OCI-LY3 (cell line): ENCODE results near the gene LNPEP.
A peak's percentile ranks its signal among the peaks of the same experiment; 100 is the strongest.

Experiments used
- H2AFZ ChIP-seq: fragments of 200-600, 300-600 bp; shearing (Covaris generic); 2 replicates; pipeline ENCODE4 v1.6.0; 2014; ENCODE audit warnings: antibody characterized with exemption, low read depth, low read length
- H3K27ac ChIP-seq: fragments of 200-600, 300-600 bp; sonication (generic); 2 replicates; pipeline ENCODE4 v1.5.1; 2014; ENCODE audit warnings: mild to moderate bottlenecking, low read length, moderate library complexity, mixed read lengths
- H3K27me3 ChIP-seq: fragments of 200-600, 300-600 bp; sonication (generic); 2 replicates; pipeline ENCODE4 v1.6.1; 2014; ENCODE audit warnings: low read depth, low read length, mixed read lengths
- H3K36me3 ChIP-seq: fragments of 200-600, 300-600 bp; sonication (generic); replicated peaks from 2 replicates; pipeline ENCODE3; 2014; ENCODE audit warnings: low read depth, low read length, mixed read lengths
- H3K4me1 ChIP-seq: fragments of 300-600, 200-600 bp; sonication (generic); 2 replicates; pipeline ENCODE4 v1.6.1; 2014; ENCODE audit warnings: low read length, mixed read lengths
- H3K4me2 ChIP-seq: fragments of 200-600, 300-600 bp; sonication (generic); 2 replicates; pipeline ENCODE4 v1.6.1; 2014; ENCODE audit warnings: low read length, mixed read lengths
- H3K4me3 ChIP-seq: fragments of 300-600, 200-600 bp; sonication (generic); 2 replicates; pipeline ENCODE4 v1.5.1; 2014; ENCODE audit warnings: antibody characterized with exemption, mild to moderate bottlenecking, low read length, moderate library complexity
- H3K79me2 ChIP-seq: fragments of 300-600, 200-600 bp; shearing (Covaris generic); 2 replicates; pipeline ENCODE4 v1.6.1; 2014; ENCODE audit warnings: mild to moderate bottlenecking, low read length, mixed read lengths
- H3K9ac ChIP-seq: fragments of 300-600, 200-600 bp; shearing (Covaris generic); 2 replicates; pipeline ENCODE4 v1.6.0; 2014; ENCODE audit warnings: mild to moderate bottlenecking, low read length, moderate library complexity
- H3K9me3 ChIP-seq: fragments of 200-600, 300-600 bp; shearing (Covaris generic); 2 replicates; pipeline ENCODE4 v1.6.1; 2014; ENCODE audit warnings: low read length, mixed read lengths; ENCODE audit not compliant: insufficient read depth
- H4K20me1 ChIP-seq: fragments of 200-600, 300-600 bp; sonication (generic); 2 replicates; pipeline ENCODE4 v1.6.1; 2016; ENCODE audit warnings: low read length, mixed read lengths; ENCODE audit not compliant: insufficient read depth
- EZH2phosphoT487 ChIP-seq: fragments of 200-600 bp; shearing (Covaris generic); IDR thresholded peaks from 2 replicates; pipeline ENCODE4 v1.6.1; 2018; ENCODE audit warnings: antibody characterized with exemption, mixed run types, low read depth
- TF ChIP-seq, protein P1 (sequence below): fragments of 200-600, 300-600 bp; sonication (generic); IDR thresholded peaks from 2 replicates; pipeline ENCODE4 v1.5.1; 2014; ENCODE audit warnings: antibody characterized with exemption, low read length, low read depth

The LNPEP gene

DNA sequence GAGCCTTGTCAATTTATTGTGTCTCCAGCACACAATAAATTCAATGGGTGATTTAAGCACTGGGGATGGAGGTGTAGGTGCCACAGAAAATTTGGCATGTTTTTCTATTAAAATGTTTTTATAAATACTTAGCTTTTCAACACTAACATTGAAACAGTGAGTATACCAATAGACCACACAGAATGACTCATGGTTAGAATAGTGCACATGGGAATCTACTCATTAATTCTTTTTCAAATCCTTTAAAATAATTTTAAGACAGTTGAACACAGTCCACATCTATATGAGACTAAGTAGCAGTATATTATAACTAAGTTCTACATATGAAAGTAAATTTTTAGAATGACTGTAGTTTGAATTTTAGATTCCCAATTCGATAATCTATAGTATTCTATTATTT is 67.1 kb downstream of the LNPEP start:
- Histone ChIP-seq H3K4me3 (no peak overlapping the region), H3K79me2 (no peaks in the 10 kb centered on the region), H3K36me3 (peaks cover 28% of the 10 kb centered on the region), H3K27me3 (no peaks in the 10 kb centered on the region), H3K27ac (no peak overlapping the region), H3K4me1 (no peaks in the 10 kb centered on the region), H4K20me1 (no peaks in the 10 kb centered on the region), H2AFZ (no peak overlapping the region), H3K9me3 (no peaks in the 10 kb centered on the region), H3K9ac (no peak overlapping the region), H3K4me2 (no peak overlapping the region)
- no peak for TF ChIP-seq EZH2phosphoT487
- TF ChIP-seq, protein P1, sequence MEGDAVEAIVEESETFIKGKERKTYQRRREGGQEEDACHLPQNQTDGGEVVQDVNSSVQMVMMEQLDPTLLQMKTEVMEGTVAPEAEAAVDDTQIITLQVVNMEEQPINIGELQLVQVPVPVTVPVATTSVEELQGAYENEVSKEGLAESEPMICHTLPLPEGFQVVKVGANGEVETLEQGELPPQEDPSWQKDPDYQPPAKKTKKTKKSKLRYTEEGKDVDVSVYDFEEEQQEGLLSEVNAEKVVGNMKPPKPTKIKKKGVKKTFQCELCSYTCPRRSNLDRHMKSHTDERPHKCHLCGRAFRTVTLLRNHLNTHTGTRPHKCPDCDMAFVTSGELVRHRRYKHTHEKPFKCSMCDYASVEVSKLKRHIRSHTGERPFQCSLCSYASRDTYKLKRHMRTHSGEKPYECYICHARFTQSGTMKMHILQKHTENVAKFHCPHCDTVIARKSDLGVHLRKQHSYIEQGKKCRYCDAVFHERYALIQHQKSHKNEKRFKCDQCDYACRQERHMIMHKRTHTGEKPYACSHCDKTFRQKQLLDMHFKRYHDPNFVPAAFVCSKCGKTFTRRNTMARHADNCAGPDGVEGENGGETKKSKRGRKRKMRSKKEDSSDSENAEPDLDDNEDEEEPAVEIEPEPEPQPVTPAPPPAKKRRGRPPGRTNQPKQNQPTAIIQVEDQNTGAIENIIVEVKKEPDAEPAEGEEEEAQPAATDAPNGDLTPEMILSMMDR, result no peak

DNA sequence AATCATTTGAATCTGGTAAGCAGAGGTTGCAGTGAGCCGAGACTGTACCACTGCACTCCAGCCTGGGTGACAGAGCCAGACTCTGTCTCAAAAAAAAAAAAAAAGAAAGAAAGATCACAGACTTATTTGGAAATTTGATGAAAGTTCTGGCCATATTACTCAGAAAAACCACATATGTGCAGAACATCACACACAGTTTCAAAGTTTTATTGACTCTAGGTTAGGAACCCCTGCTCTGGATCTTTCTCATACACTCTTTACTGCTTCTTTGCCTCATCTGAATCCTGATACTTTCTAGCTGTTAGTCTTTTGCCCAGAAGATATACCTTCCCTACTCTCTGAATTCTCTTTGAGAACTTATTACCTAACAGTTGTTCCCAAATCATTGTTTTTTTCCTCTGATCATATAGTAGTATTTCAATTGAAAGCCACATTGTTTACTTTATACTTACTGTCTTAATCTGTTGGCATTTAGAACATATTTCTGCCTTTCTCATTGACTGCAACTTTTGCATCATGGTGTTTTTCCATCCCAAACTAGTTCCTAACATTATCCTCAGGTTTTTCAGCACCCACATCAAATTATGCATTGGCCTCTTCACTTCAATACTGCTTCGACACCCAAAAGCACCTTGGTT is 68.7 kb downstream of the LNPEP start:
- Histone ChIP-seq H3K36me3 (peaks cover 24% of the 10 kb centered on the region), H4K20me1 (no peaks in the 10 kb centered on the region), H3K4me1 (peaks cover 8% of the 10 kb centered on the region), H2AFZ (no peak overlapping the region), H3K79me2 (no peaks in the 10 kb centered on the region), H3K4me3 (no peak overlapping the region), H3K9me3 (no peaks in the 10 kb centered on the region), H3K9ac (no peak overlapping the region), H3K4me2 (no peak overlapping the region), H3K27ac (no peak overlapping the region), H3K27me3 (no peaks in the 10 kb centered on the region)
- TF ChIP-seq, protein P1, result no peak
- no peak for TF ChIP-seq EZH2phosphoT487

DNA sequence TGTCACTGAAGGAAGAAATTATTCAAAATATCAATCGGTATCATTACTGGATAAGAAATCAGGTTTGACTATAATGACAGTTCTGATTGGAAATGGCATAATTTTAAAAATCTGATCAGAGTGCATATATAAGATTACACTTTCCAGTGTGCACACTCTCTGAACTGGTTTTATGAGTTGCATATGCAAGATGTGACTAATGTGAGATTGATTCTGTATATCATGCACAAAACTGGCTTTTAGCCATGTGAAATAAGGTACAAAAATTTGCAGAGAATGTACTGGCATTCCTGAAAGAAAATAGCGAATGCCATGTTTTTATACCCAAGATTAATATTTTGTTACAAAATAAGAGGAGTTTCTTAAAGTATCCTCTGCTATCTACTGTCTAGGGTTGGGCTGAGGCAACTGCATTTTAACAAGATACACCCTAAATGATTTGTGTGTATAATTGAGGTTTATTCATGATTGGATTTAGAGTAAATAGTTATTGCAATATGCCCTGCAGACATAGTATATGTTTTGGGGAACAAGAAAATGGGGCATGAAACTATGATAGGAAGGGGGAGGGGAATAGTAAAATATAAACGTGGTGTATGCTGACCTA is 70.7 kb downstream of the LNPEP start:
- Histone ChIP-seq H4K20me1 (no peaks in the 10 kb centered on the region), H3K27me3 (no peaks in the 10 kb centered on the region), H3K9me3 (no peaks in the 10 kb centered on the region), H3K4me2 (no peak overlapping the region), H3K4me1 (peaks cover 16% of the 10 kb centered on the region), H2AFZ (no peak overlapping the region), H3K27ac (no peak overlapping the region), H3K4me3 (no peak overlapping the region), H3K79me2 (no peaks in the 10 kb centered on the region), H3K36me3 (peaks cover 10% of the 10 kb centered on the region), H3K9ac (no peak overlapping the region)
- TF ChIP-seq EZH2phosphoT487, result no peak
- TF ChIP-seq, protein P1, result no peak

DNA sequence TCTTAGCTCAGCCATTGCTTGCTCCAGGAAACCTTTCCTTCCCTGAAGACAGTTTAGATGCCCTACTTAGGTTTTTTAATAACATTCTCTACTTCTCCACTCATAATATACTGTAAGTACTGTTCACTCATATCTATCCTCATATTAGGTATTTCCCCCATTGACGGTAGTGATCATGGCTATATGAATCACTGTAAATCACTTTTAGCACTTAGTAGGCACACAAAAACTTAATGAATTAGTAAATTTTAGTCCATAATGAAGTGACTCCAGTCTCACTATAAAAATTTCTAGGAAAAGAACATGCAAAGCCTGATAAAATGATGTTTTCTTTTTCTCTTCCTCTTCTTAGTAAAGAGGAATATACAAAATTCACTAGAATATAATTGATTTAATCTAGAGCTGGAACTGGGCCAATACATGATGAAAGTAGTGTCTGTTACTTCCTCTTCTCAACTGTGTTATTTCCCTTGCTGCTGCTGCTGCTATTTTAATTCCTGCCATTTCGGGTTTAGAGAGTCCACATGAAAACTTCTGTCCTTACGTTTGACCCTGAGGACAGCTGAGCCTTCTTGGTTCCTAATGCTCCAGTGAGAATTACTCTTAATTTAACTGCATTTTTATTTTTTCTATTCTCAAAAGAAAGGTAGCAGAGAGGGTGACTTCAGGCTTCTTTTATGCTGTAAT is 73.5 kb downstream of the LNPEP start:
- no peaks in the 10 kb centered on the region for H4K20me1 ChIP-seq
- H3K9me3 ChIP-seq, result no peaks in the 10 kb centered on the region
- H3K4me1 ChIP-seq, result peaks cover 16% of the 10 kb centered on the region
- peak overlapping the region; percentile 60 for H3K4me2 ChIP-seq
- peak overlapping the region; percentile 23 for H3K27ac ChIP-seq
- no peak for TF ChIP-seq EZH2phosphoT487
- TF ChIP-seq, protein P1, result no peak
- H2AFZ ChIP-seq, result no peak overlapping the region
- no peaks in the 10 kb centered on the region for H3K79me2 ChIP-seq
- H3K36me3 ChIP-seq, result peaks cover 18% of the 10 kb centered on the region
- H3K9ac ChIP-seq, result no peak overlapping the region
- no peak overlapping the region for H3K4me3 ChIP-seq
- no peaks in the 10 kb centered on the region for H3K27me3 ChIP-seq
